Amniotic stem cell (primary cell): ENCODE measurements around the gene RIOK2.

Experiments
- DNase-seq: peaks from one replicate; lab custom pipeline; 2025; lab: John Stamatoyannopoulos, UW

Gene RIOK2

GRCh38 chr5:97125125-97125683 is 57.8 kb downstream of the RIOK2 start:
- no peak for DNase-seq

DNA sequence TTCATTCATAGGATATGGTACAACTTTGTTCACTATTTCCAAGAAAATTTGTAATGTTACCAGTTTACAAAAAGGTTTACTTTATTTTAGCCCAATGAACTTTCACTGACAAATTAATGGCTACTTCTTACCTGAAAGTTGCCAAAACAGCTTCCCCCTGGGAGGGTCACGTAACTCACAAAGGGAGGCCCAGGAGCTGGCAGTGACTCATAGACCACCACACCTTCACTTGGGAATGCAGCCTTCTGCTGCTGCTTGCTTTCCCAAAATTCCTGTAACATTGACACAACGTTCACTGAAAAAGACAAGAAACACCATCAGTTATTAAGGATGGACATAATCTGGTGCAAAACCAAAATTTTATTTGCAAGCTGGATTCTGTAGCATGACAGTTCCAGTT is 58.7 kb downstream of the RIOK2 start:
- DNase-seq = no peak

DNA sequence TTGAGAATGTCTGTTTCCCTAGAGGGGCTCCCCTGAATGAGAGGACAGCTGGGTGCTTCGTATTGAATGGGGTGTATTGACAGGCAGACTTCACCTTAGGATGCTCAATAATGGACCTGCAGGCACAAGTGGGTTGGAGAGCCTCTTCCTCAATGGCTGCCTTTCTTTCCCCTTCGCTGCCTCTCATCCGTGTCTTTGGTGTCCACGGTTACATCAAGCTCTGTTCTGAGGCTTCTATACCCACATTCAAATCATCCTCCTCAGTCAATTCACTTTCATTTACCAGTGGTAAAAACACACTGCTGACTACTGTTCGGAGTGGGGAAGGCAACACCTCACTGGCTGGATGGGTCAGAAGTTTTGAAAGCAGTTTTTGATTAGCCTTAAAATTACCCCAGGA is 61.2 kb downstream of the RIOK2 start:
- DNase-seq = no peak

DNA sequence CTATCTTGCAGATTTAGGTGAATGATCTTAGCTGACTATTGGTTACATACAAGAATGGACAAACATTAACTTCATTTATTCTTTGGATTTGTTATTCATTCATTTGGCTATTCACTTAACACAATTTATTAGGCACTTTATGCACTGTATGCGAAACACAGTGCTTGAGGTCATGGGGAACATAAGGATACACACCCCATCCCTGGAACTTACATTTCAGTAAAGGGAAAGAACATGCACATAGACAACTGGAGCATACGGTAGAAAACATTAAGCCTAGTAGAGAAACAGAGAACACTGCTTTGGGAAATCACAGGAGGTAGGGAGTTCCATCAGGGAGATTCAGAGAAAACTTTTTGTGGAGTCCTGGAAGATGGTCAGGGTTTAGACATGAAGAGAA is 62.9 kb downstream of the RIOK2 start:
- no peak for DNase-seq

DNA sequence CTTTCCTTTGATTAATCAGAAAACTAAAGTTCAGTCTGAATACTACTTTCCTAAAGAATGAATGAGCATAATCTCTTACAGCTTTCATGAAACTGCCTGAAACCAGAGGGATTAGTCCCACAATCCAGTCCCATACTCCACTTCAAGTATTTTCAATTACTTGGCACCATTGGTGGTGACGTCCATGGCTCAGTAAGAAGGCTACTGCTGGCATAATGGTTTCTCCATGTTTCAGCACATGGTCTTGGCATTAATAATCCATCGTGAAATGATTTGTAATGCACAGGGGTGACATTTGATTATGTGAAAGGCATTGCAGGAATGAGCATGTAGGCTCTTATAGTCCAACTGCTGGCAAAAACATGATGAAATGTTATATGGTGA is 64.0 kb downstream of the RIOK2 start:
- no peak for DNase-seq

DNA sequence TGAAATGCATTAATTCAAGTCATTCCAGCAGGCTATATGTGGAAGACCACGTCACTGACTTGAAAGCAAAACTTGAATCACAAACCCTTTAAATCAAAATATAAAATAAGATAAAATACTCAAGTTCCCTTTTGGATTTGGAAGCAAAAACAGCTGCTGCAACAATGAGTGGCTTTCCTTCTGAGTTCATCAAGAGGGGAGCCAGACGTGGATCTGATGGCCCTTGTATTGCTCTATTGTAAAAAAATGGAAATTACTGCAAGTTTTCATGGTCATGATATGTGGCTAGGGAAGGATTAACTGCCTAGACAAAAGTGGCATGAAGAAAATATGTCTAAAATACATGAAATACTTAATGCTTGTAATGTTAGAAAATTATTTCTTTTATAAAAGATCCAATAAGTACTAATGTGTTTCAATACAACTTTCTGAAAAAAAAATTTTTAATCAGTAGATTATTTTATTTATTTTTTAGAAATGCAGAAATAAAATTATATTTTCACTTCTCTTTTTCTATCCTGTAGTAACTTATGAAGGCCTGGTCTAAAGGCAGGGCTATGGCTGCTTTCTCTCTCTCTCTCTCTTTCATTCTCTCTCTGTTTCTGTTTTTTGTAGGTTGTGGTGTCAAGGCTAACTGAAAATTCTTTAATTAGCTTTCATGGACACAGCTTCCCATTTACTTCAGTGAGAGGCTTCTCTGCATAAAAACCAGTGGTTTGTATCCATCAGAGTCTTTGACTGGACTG is 64.6 kb downstream of the RIOK2 start:
- no peak for DNase-seq

DNA sequence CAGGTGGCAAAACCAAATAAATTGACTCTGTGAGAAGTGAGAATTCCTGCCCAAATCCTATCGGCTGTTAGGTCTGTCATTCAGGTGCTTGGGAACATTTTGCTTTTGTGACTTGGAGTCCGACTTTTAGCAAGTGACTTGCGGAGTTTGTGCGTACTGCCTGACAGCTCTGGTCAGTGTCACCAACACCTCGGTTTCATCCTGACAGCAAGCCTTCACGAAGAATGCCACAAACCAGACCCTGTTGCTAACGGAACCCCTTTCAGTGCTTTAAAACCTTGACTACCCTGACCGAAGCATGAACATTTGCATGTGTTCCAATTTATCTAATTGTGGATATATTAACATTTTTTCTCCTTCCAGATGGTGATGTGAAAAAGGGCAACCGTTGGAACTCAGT is 67.1 kb downstream of the RIOK2 start:
- no peak for DNase-seq

DNA sequence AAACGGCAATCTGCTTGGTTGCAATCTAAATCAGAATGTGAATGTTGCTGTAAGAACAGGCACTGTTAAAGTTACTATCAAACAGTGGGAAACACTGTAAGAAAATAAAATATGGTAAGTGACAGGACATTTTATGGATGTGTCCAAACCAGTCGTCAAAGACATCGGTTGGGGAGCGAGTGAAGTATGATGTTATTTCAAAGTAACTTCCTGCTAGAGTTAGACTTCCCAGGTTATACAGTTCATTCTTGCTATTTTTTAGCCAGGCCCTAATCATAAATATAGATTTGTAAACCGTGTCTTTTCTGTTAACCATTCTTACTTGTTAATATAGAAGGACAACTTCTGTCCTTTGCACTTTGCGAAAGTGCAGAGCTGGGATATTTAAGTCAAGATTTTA is 70.8 kb downstream of the RIOK2 start:
- no peak for DNase-seq

DNA sequence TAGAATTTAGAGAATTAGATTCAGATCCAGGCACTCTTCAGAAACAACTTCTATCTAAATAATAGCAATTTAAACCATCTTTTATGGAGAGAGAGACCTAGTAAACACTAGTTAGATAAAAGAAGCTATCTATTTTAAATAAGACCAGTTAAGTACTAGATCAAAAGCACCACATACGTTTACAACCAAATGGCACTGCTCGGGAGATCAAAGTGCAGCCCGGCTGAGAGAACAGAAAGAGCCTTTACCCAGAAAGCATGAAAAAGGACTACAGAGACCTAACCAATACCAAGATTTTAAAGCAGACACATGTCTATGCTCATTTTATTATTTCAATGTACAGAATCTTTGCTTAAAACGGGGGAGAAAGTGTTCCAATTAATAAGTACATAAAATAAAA is 71.4 kb downstream of the RIOK2 start:
- DNase-seq = no peak

- no peak for DNase-seq
These were observed 72.0 kb downstream of the RIOK2 start for GRCh38 chr5:97111004-97111403.
